Adipocyte (in vitro differentiated cells): ENCODE results near the gene DES.
"Not testable (repeated sequence)": the region's sequence is repeated elsewhere in the genome, so short reads cannot be mapped to it uniquely, and the experiment has no call there.

Source experiments
- DNase-seq: peaks from one replicate; pipeline ENCODE4 v3.0.0-alpha.2; 2015; ENCODE audit warnings: low read depth
- H3K27me3 ChIP-seq: replicated peaks from 2 replicates; pipeline ENCODE4 v1.7.0; 2013; ENCODE audit warnings: mild to moderate bottlenecking, low read length, moderate library complexity; ENCODE audit not compliant: control insufficient read depth, insufficient read depth
- H3K36me3 ChIP-seq: 2 replicates; pipeline ENCODE4 v1.7.0; 2013; ENCODE audit warnings: low read length, mild to moderate bottlenecking, moderate library complexity; ENCODE audit not compliant: control insufficient read depth, insufficient read depth, severe bottlenecking
- H3K4me1 ChIP-seq: 2 replicates; pipeline ENCODE4 v1.7.0; 2013; ENCODE audit warnings: mild to moderate bottlenecking, low read length, moderate library complexity; ENCODE audit not compliant: control insufficient read depth, insufficient read depth
- H3K4me3 ChIP-seq: 2 replicates; pipeline ENCODE4 v1.7.0; 2013; ENCODE audit warnings: mild to moderate bottlenecking, low read length, moderate library complexity
- H3K9ac ChIP-seq: 2 replicates; pipeline ENCODE4 v1.7.0; 2013; ENCODE audit warnings: mild to moderate bottlenecking, low read length, moderate library complexity
- H3K9me3 ChIP-seq: 2 replicates; pipeline ENCODE4 v1.7.0; 2013; ENCODE audit warnings: mild to moderate bottlenecking, low read length, moderate library complexity; ENCODE audit not compliant: control insufficient read depth

DES gene

GRCh38 chr2:219387306-219388120, 30.7 kb upstream of the DES start, which contains the start of gene DNPEP:
Gene DNPEP, minus strand, starts transcription at chr2:219387912. Its CDS starts 118 bp downstream, at chr2:219387794.
- H3K9ac ChIP-seq: peak within 1 kb of the TSS; percentile 97
- H3K4me1 ChIP-seq: peaks cover 23% of the 10 kb centered on the region
- peaks cover 42% of the 10 kb centered on the region for H3K36me3 ChIP-seq
- H3K9me3 ChIP-seq: no peaks in the 10 kb centered on the region
- peak; percentile 98 for DNase-seq
- H3K4me3 ChIP-seq: peak within 1 kb of the TSS; percentile 93
- no peaks in the 10 kb centered on the region for H3K27me3 ChIP-seq

GRCh38 chr2:219388121-219388906, 29.9 kb upstream of the DES start:
- Histone ChIP-seq H3K4me3 (peak overlapping the region; percentile 68), H3K36me3 (peaks cover 34% of the 10 kb centered on the region), H3K27me3 (no peaks in the 10 kb centered on the region), H3K4me1 (peaks cover 23% of the 10 kb centered on the region), H3K9ac (peak overlapping the region; percentile 78), H3K9me3 (no peaks in the 10 kb centered on the region)
- DNase-seq: peak; percentile 99

GRCh38 chr2:219388907-219389156, 29.3 kb upstream of the DES start:
- peak overlapping the region; percentile 78 for H3K9ac ChIP-seq
- peaks cover 23% of the 10 kb centered on the region for H3K4me1 ChIP-seq
- DNase-seq: no peak
- H3K9me3 ChIP-seq: no peaks in the 10 kb centered on the region
- H3K27me3 ChIP-seq: no peaks in the 10 kb centered on the region
- H3K36me3 ChIP-seq: peaks cover 28% of the 10 kb centered on the region
- peak overlapping the region; percentile 68 for H3K4me3 ChIP-seq

GRCh38 chr2:219392754-219393153, 25.4 kb upstream of the DES start:
- Histone ChIP-seq H3K36me3 (no peaks in the 10 kb centered on the region), H3K4me3 (no peak overlapping the region), H3K9ac (no peak overlapping the region), H3K4me1 (peaks cover 5% of the 10 kb centered on the region), H3K9me3 (no peaks in the 10 kb centered on the region), H3K27me3 (no peaks in the 10 kb centered on the region)
- DNase-seq: no peak

- not testable (repeated sequence) for H3K4me3 ChIP-seq, DNase-seq, H3K9ac ChIP-seq, H3K36me3 ChIP-seq, H3K4me1 ChIP-seq, H3K9me3 ChIP-seq, H3K27me3 ChIP-seq
Measured at GRCh38 chr2:219395056-219395455, 23.1 kb upstream of the DES start.

GRCh38 chr2:219395609-219396008, 22.6 kb upstream of the DES start:
- Histone ChIP-seq H3K9ac (no peak overlapping the region), H3K27me3 (no peaks in the 10 kb centered on the region), H3K4me1 (peaks cover 8% of the 10 kb centered on the region), H3K36me3 (no peaks in the 10 kb centered on the region), H3K4me3 (no peak overlapping the region), H3K9me3 (no peaks in the 10 kb centered on the region)
- DNase-seq: no peak

GRCh38 chr2:219396863-219397457, 21.2 kb upstream of the DES start:
- H3K4me3 ChIP-seq: no peak overlapping the region
- no peak for DNase-seq
- H3K4me1 ChIP-seq: peaks cover 8% of the 10 kb centered on the region
- H3K36me3 ChIP-seq: no peaks in the 10 kb centered on the region
- no peak overlapping the region for H3K9ac ChIP-seq
- H3K27me3 ChIP-seq: no peaks in the 10 kb centered on the region
- no peaks in the 10 kb centered on the region for H3K9me3 ChIP-seq

GRCh38 chr2:219398721-219399363, 19.3 kb upstream of the DES start:
- Histone ChIP-seq H3K9ac (peak overlapping the region; percentile 24), H3K36me3 (no peaks in the 10 kb centered on the region), H3K4me3 (no peak overlapping the region), H3K4me1 (peaks cover 8% of the 10 kb centered on the region), H3K27me3 (no peaks in the 10 kb centered on the region), H3K9me3 (no peaks in the 10 kb centered on the region)
- peak; percentile 5 for DNase-seq

- Histone ChIP-seq H3K9me3 (no peaks in the 10 kb centered on the region), H3K9ac (no peak overlapping the region), H3K4me1 (peaks cover 8% of the 10 kb centered on the region), H3K27me3 (no peaks in the 10 kb centered on the region), H3K4me3 (no peak overlapping the region), H3K36me3 (no peaks in the 10 kb centered on the region)
- peak; percentile 4 for DNase-seq
Measured at GRCh38 chr2:219399716-219400478, 18.3 kb upstream of the DES start.

- H3K36me3 ChIP-seq: no peaks in the 10 kb centered on the region
- peaks cover 8% of the 10 kb centered on the region for H3K4me1 ChIP-seq
- H3K4me3 ChIP-seq: no peak overlapping the region
- no peak overlapping the region for H3K9ac ChIP-seq
- H3K9me3 ChIP-seq: no peaks in the 10 kb centered on the region
- H3K27me3 ChIP-seq: no peaks in the 10 kb centered on the region
- DNase-seq: peak; percentile 22
Measured at GRCh38 chr2:219400562-219400961, 17.6 kb upstream of the DES start.
